Brain pericyte (primary cell): Measurements from ENCODE around the gene CCDC9.
"Not testable (repeated sequence)": the region's sequence is repeated elsewhere in the genome, so short reads cannot be mapped to it uniquely, and the experiment has no call there.

Experiments used
- DNase-seq: peaks from one replicate; pipeline ENCODE4 v3.0.0-alpha.2; 2012; ENCODE audit warnings: low read depth, low spot score

The CCDC9 gene

DNA sequence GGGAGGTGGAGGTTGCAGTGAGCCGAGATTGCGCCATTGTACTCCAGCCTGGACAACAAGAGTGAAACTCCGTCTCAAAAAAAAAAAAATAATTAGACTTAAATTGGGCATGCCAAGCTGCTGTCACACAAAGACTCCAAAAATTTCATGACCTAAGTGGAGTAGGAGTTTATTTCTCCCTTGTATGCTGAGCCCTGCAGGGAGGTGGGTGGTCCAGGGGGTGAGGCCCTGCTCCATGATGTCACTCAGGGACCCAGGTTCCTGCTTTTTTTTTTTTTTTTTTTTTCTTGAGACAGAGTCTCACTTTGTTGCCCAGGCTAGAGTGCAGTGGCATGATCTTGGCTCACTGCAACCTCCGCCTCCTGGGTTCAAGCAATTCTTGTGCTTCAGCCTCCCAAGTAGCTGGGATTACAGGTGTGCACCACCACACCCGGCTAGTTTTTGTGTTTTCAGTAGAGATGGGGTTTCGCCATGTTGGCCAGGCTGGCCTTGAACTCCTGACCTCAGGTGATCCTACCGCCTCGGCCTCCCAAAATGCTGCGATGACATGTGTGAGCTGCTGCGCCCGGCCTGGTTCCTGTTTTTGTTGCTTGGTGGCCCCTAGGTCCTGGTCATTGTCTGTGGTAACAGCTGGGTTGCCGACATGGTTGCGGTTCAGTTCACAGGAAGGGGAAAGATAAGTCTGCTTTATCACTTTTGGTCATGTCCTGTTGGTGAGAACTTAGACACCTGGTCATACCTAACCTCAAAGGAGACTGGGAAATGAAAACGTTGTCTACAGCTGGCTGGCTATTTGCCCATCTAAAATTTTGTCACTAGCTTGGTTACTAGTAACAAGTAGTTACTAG is 5.8 kb downstream of the CCDC9 start:
- DNase-seq: not testable (repeated sequence)

DNA sequence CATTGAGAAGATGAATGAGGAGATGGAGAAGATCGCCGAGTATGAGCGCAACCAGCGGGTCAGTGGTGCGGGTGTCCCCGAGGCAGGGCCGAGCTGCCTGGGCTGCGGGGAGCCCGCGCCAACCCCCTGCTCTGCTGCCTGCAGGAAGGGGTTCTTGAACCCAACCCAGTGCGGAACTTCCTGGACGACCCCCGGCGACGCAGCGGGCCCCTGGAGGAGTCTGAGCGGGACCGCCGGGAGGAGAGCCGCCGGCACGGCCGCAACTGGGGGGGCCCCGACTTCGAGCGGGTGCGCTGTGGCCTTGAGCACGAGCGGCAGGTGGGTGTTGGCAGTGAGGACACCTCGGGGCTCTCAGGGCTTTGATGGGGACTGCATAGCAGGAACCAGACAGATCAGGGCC is 8.3 kb downstream of the CCDC9 start:
- no peak for DNase-seq

DNA sequence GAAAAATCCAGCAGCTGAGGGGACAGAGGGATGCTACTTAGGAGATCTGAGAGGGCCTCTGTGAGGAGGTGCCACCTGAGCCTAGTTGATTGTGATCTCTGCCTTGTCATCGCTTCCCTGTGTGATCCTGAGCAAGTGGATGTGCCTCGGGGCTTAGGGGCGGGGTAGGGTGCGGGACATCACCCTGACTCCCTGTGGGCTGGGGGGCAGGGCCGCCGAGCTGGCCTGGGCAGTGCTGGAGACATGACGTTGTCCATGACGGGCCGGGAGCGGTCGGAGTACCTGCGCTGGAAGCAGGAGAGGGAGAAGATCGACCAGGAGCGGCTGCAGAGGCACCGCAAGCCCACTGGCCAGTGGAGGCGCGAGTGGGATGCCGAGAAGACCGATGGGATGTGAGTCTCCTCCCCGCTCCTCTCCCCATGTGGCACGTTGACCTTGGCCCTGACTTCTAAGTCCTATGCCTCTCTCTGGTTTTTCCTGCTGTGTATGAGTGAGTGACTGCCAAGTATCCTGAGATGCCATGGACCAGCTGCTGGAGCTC is 10.1 kb downstream of the CCDC9 start:
- DNase-seq: no peak

DNA sequence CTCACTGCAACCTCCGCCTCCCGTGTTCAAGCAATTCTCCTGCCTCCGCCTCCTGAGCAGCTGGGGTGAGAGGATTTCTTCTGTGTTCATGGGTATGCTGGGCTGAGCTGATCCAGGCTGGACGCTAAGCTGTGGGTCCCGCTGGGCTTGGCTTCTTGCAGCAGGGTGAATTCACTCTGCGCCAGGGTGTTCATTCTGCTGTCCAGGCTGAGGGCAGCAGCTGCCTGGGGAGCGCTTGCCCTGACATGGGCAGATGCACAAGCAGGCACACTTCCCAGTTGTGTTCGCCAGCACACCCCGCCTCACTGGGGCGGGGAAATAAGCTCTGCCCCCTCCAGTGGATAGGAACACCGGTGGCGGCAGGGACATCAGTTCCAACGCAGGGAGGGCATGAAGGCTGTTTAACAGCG is 11.0 kb downstream of the CCDC9 start:
- no peak for DNase-seq

DNA sequence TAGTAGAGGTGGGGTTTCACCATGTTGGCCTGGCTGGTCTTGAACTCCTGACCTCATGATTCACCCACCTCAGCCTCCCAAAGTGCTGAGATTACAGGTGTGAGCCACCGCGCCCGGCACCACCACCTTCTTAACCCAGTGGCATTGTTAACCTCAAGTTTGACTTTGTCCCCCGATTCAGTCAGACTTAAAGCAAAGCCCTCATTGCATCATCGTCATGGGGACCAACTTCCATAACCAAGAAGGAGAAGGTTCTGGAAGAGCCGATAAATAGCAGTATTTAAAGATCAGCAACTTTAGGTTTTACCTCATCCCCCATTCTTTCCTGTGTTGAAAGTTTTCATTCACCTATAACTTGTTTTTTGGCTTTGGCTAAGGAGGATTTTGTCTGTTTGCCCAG is 11.7 kb downstream of the CCDC9 start:
- no peak for DNase-seq

DNA sequence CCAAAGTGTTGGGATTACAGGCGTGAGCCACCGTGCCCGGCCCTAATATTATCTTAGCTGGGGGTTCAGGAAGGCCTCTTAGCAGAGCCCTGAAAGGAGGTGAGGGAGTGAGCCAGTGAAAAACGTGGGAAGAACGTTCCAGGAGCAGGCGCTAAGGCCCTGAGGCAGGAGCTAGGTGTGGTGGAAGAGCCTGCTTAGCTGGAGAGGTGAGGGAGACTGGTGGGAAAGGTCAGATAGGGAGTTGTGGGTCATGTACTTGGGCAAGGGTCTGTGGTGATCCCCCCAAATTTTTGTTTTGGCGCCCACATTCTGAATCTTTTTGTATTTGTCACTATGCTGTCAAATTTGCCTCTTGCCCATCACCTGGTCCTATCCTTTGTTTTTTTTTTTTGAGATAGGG is 13.3 kb downstream of the CCDC9 start:
- DNase-seq: no peak

DNA sequence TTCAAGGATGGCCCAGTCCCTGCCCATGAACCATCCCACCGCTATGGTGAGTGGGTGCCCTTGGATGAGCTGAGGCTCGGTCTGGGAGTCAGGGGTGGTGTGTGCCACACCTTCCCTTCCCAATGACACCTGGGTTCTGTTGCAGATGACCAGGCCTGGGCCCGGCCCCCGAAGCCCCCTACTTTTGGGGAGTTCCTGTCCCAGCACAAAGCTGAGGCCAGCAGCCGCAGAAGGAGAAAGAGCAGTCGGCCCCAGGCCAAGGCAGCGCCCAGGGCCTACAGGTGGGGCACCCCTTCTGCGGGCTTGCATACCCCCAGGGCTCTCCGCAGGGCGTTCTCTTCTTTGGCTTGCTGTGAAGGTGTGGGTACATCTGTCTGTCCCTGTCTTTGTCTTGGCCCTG is 14.1 kb downstream of the CCDC9 start:
- no peak for DNase-seq

DNA sequence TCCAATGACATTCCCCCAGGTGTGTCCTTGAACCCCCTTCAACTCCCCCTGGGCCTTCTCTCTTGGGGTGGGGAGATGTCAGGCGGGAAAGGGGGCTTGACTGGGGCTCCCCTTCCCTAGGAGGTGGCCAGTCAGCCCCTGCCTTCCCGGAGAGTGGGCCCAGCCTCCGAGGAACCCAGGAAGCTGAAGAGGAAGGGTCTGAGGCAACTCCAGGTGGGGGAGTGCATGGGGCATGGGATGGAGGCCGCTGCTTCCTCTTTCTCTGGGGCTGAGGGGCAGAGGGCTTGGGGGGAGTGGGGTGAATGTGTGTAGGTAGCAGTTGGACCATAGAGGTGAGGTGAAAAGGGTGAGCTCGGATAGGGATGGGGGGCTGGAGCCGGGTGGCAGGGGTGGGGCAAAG is 15.6 kb downstream of the CCDC9 start:
- no peak for DNase-seq

DNA sequence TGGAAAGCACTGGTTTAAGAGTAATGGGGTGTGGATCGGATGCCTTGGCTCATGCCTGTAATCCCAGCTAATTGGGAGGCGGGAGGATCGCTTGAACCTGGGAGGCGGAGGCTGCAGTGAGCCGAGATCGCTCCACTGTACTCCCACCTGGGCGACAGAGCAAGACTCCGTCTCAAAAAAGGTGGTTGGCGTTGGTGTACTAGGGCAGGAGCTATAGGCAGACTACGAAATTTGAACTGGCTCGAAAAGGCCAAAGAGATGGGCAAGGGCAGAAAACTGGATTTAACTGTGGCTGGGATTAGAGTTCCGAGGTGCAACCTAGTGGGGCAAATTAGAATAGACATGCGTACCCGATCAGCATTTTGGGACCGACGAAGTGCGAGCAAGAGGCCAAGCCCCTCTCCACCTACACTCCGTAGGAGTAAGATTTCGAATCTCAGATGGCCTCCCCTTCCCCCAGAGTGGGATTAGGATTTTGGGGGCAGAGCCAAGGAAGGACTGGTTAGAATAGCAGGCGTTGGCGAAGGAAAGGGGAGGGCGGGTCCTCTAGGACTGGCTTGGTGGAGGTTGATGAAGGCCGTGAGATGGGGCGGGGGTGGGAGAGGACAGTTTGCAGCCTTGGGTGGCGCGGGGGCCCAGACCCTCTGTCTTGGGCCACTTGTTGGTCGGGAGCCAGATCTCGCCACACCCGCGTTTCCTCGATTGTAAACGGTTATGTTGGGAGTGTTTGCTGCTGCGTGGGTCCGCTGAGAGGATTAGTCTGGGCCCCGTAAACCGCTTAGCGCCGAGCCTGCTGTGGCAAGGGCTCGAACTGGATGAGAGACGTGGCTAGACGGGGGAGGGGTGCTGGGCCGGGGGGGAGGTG is 16.4 kb downstream of the CCDC9 start:
- no peak for DNase-seq

DNA sequence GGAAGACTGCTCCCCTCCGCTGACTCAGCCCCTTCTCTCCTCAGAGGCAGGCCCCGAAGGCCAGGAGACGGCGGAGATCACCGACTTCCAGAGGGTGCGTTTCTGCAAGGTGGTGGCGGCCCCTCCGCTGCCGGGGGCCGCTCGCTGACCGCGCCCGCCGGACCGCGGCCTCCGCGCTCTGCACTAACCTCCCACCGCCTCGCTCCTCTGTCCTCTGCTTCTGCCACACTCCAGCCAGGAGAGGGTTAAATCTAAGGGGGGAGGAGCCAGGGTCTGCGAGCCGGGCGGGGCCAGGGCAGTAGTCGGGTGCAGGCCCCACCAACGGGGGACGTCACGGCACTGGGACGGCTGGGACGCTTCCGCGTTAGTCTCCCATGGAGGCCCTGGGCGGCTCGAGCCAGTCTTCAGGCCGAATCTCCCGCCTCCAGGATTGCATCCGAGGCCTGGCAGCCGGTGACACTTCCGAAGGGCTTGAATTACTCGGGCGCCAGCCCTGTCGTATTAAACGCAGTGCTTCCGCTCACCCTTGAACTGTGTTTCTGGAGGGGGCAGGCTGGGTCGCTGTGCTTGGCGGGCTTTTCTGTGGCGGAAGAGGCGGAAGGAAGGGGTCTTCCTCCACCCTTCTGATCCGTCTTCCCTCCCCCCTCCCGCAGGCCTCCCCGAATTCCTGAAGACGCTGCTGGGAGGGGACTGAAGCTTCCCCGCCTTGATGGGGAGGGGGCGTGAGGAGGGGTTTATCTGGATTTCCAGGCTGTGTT is 17.2 kb downstream of the CCDC9 start:
- DNase-seq: peak; percentile 69

DNA sequence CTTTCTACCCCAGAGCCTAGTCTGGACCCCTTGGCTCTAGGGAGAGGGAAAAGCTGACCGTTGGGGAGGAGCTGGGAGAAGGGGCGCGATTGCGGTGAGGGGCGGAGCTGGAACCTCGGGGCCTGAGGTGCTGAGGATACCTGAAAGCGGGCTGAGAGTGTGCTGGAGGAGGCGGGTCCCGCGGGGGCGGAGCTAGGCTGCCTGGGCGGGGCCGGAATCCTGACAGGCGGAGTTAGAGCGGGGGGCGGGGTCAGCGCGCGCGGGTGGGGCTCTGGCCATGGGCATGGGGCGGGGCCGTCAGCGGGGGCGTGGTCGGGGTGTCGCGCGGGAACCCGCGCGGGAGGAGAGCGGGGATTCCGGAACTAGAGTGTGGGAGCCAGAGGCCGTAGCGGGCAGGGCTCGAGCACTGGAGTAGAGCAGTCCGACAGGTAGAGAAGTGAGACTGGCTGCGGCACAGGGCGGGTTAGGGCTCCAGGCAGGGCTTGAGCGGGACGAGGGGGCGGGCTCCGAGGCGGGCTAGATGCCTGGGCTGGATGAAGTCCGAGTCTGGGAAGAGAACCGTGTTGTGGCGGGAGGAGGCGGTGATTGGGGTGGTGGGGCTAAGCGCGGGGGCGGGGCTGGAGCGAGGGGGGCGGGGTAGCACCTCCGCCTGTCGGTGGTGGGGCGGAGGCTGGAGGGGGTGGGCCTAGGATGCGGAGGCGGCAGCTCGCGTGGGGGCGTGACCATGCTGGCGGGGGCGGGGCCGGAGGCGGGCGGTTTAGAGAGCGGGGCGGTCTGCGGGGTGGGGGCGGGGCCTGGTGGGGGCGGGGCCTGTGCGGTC is 18.0 kb downstream of the CCDC9 start, which contains the start of gene INAFM1:
Gene INAFM1, plus strand, starts transcription at position 815 of the 820 bp plus-strand sequence. CDS start 35 bp downstream, outside the sequence.
- DNase-seq: peak; percentile 77

DNA sequence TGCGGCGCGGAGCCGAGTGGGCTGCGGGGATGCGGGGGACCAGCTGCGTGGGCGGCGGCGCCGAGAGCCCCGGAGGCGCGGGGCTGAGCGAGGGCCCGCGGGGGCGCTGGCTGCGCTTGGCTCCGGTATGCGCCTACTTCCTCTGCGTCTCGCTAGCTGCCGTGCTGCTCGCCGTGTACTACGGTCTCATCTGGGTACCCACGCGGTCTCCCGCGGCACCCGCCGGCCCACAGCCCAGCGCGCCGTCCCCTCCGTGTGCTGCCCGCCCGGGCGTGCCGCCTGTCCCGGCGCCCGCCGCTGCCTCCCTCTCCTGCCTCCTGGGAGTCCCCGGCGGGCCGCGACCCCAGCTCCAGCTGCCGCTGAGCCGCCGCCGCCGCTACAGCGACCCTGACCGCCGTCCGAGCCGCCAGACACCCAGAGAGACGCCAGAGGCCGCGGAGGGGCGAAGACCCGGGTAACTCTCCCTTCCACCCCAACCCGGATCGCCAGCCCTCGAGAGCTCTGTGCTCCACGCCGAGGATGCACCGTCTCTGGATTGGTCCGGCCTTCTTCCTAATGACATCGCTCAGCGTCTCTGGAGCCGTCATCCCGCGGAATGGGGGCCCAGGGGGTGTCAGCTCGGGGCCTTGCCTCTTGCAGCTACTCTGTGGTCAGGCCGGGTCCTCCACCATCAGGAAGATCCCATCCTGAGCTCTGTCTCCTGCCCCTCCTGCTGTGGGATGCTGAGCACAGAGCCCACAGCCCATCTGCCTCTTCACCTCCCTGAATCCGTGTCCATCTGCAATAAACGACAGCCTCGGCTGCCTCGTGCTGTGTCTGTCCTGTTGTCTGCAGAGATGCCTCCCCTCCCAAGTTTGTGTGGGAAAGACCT is 18.8 kb downstream of the CCDC9 start:
- DNase-seq: no peak

DNA sequence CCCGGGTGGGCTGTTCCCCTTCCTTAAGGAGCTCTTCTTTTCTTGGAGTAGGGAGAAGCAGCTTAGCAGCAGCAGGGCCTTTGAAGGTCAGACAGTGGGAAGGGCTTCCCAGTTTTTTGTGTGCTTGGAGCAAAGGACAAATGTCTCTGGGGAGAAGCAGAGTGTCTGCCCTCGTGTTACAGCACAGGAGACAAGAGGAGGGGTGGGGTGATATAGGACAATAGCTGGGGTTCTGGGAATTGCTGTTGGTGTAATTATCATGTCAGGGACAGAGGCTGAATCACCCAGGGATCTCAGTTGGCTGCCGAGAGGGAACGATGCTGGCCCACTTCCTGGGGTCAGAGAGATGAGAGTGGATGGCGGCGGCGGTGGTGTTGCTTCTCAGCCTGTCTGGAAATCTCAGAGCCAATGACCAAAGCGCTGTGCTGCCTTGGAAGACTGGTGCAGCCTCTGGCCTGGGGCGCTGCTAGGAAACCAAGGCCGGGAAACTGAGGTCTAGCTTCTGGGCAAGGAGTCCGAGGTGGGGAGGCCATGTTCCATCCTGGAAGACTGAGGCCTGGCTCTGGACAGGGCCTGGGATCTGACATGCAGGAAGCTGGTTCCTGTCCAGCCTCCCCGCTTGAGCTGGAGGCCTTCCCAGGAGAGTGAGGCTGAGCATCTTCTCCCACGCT is 19.6 kb downstream of the CCDC9 start:
- no peak for DNase-seq

DNA sequence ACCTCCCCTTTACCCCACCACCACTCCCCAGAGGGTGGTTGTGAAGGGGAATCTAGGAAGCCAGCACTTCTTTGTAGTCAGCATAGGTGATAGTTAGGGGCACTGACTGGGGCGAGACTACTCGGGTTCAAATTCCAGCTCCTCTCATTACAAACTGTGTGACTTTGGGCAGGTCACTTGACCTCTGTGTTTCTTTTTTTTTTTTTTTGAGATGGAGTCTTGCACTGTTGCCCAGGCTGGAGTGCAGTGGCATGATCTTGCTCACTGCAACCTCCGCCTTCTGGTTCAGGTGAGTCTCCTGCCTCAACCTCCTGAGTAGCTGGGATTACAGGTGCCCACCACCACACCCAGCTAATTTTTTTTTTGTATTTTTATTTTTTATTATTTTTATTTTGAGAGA is 20.2 kb downstream of the CCDC9 start:
- DNase-seq: not testable (repeated sequence)

DNA sequence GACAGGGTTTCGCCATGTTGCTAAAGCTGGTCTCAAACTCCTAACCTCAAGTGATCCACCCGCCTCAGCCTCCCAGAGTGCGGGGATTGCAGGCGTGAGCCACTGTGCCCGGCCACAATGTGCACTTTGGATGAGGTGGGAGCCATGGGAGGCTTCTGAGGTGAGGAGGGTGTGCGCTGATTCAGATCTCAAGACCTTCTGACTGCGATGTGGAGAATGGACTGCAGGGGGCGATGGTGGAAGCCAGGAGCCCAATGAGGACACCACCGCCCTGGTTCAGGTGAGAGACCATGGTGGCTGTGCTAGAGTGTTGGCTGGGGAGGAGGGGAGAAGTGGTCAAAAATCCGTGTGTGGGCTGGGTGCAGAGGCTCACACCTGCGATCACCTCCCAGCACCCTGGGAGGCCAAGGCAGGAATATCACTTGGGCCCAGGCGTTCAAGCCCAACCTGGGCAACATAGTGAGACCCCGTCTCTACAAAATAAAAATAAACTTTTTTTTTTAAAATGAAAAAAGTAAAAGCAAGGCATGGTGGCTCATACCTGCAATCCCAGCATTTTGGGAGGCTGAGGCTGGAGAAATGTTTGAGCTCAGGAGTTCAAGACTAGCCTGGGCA is 24.0 kb downstream of the CCDC9 start:
- DNase-seq: no peak

DNA sequence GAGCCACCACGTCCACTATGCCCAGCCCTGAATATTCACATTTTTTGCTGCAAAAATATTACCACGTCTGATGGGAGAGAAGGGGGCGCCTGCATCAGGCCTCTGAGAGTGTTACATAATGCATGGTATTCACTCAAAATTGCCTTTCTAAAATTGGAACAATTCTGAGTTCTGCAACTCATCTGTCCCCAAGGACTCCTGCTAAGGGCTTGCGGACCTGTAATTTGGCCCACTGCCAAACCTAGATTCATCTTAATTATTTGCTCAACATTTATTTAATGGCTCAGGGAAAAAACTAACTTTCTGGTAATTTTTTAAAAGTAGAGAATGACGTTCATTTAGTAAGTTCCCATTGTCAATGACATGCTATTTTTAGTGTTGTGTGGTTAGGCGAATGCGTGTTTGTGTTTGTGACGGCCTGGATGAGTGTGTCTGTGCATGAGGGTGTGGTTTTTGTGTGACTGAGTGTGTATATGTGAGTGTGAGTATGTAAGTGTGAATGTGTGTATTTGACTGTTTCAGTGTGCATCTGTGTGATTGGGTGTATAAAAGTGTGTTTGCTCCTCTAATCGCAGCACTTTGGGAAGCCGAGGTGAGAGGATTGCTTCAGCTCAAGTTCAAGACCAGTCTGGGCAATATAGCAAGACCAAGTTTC is 27.2 kb downstream of the CCDC9 start:
- DNase-seq: no peak

DNA sequence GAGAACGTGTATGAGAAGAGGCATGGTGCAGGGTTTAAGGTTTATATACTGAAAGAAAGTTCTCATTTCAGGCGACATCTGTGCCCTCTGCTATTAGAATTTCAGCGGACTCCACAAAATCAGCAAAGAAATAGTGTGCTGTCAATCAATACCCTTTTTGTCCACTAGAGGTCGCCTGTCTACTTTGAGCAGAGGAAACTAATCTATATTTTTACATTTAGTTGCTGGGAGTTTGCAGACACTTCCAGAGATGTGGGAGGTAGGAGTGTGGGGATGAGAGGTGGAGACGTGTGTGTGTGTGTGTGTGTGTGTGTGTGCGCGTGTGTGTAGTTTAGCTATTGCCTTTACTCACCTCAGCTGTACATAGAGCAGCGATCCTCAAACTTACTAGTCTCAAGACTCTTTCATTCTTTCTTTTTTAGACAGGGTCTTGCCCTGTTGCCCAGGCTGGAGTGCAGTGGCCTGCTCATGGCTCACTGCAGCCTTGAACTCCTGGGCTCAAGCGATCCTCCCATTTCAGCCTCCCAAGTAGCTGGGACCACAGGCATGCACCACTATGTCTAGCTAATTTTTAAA is 28.1 kb downstream of the CCDC9 start:
- DNase-seq: no peak

DNA sequence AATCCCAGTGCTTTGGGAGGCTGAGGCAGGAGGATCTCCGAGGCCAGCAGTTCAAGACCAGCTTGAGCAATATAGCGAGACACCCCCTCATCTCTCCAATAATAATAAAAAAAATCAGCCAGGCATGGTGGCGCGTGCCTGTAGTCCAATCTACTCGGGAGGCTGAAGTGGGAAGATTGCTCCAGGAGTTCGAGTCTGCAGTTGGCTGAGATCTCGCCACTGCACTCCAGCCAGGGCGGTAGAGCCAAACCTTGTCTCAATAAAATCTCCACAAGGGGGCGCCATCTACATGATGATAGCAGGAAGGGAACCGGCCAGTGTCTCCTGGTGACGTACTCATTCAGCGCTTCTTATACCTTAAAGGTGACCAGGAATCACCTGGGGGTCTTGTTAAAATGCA is 39.7 kb downstream of the CCDC9 start:
- no peak for DNase-seq
